Measurements from ENCODE around the gene TJAP1. TPM values are rescaled to one million over a fixed set of nuclear protein-coding genes. Genes with fewer than 3 reads are reported as not detected.
A peak's percentile ranks its signal among the peaks of the same experiment; 100 is the strongest.
"Not testable (repeated sequence)": the region's sequence is repeated elsewhere in the genome, so short reads cannot be mapped to it uniquely, and the experiment has no call there.

The TJAP1 gene
- total and polyA plus RNA-seq, 8 donors, result 12.9 to 44.5 (median 17.3) TPM

DNA sequence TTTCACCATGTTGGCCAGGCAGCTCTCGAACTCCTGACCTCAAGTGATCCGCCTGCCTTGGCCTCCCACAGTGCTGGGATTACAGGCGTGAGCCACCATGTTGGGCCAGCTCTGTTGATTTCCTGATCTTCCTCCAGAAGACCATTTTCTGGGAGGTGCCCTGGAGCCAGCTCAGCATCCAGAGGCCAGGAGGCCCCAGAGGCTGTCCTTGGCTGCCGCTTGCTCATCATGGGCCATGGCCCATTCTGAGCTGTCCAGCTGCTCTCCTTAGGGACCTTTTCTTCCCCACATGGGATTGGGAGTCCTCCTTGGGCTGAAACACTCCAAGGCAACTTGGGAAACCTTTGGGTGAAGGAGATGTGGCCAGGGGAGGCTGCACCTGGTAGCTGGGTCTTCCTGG lies 17.4 kb downstream of the TJAP1 start:
- DNase-seq (no peak), ATAC-seq (no peak), FAIRE-seq (no peak)
- no peak overlapping the region for H3K27ac ChIP-seq
- H3K4me1 ChIP-seq, result no peaks in the 10 kb centered on the region
- intact Hi-C loops (cut with DNase I), result no loop called here
- no peaks in the 10 kb centered on the region for H3K27me3 ChIP-seq
- WGBS, 2 donors, result 97 to 99% methylated on average over 4 of the region's 4 CpGs
- no peaks in the 10 kb centered on the region for H3K9me3 ChIP-seq
- H3K4me3 ChIP-seq, result no peak overlapping the region
- H3K36me3 ChIP-seq, result peaks cover 0 to 23% (median 8%) of the 10 kb centered on the region in 3 donors
- TF ChIP-seq, protein P1, sequence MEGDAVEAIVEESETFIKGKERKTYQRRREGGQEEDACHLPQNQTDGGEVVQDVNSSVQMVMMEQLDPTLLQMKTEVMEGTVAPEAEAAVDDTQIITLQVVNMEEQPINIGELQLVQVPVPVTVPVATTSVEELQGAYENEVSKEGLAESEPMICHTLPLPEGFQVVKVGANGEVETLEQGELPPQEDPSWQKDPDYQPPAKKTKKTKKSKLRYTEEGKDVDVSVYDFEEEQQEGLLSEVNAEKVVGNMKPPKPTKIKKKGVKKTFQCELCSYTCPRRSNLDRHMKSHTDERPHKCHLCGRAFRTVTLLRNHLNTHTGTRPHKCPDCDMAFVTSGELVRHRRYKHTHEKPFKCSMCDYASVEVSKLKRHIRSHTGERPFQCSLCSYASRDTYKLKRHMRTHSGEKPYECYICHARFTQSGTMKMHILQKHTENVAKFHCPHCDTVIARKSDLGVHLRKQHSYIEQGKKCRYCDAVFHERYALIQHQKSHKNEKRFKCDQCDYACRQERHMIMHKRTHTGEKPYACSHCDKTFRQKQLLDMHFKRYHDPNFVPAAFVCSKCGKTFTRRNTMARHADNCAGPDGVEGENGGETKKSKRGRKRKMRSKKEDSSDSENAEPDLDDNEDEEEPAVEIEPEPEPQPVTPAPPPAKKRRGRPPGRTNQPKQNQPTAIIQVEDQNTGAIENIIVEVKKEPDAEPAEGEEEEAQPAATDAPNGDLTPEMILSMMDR (IDR thresholded peaks at IDR 0.05), result no peak

- ATAC-seq (no peak), FAIRE-seq (no peak), DNase-seq (no peak)
- TF ChIP-seq, protein P1 (IDR thresholded peaks at IDR 0.05), result no peak
- H3K4me1 ChIP-seq, result no peaks in the 10 kb centered on the region
- no peak overlapping the region for H3K4me3 ChIP-seq
- H3K36me3 ChIP-seq, result peaks cover 0 to 30% (median 13%) of the 10 kb centered on the region in 3 donors
- H3K9me3 ChIP-seq, result no peaks in the 10 kb centered on the region
- H3K27ac ChIP-seq, result no peak overlapping the region
- H3K27me3 ChIP-seq, result no peaks in the 10 kb centered on the region
- intact Hi-C loops (cut with DNase I), result no loop called here
- 83 to 84% methylated on average over 4 of the region's 4 CpGs for WGBS, 2 donors
Measured at GRCh38 chr6:43495409-43495941, 18.1 kb downstream of the TJAP1 start.

DNA sequence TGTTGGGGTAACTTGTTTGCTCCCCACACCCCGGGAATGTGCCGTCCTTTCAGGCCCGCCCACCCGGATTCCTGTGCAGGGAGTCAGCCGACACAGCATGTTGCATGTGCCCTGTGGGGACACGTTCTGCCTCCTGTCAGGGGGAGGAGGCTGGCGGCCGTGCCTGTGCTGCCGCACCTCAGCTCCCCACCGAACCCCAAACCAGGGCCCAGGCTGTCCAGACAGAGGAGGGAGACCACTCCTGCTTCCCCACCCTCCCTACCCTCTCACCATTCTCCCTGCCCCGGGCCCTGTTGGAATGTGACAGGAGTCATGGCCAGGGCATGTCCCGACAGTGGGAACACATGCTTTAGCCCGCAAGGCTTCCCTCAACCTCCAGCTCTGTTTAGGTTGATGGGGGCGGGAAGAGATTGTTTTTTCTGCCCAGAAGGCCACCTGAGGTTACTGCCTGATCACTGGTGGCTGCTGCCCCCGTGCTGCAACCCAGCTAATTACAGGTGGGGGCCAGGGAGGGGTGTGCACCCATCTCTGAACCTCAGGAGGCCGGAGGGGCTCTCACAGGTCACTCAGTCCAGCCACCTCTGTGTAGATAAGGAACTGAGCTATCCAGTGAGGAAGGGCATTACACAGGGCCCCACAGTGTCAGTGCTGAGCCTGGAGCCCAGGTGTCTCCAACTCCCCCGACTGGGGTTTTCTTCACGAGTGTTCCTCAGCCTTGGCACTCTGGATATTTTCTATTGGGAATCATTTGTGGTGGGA lies 19.2 kb downstream of the TJAP1 start:
- peaks cover 0 to 34% (median 13%) of the 10 kb centered on the region in 3 donors for H3K36me3 ChIP-seq
- DNase-seq (no peak), FAIRE-seq (no peak), ATAC-seq (peak in 3 of 4 donors; percentile 28 to 64 (median 42))
- H3K27me3 ChIP-seq, result no peaks in the 10 kb centered on the region
- H3K4me3 ChIP-seq, result no peak overlapping the region
- no peak overlapping the region for H3K27ac ChIP-seq
- TF ChIP-seq, protein P1 (IDR thresholded peaks at IDR 0.05), result peak in 1 of 4 donors; percentile 10
- 66 to 69% methylated on average over 18 of the region's 18 CpGs for WGBS, 2 donors
- H3K9me3 ChIP-seq, result no peaks in the 10 kb centered on the region
- intact Hi-C loops (cut with DNase I), result no loop called here
- no peaks in the 10 kb centered on the region for H3K4me1 ChIP-seq

GRCh38 chr6:43497129-43497396 lies 19.7 kb downstream of the TJAP1 start:
- Histone ChIP-seq H3K4me3 (no peak overlapping the region), H3K36me3 (peaks cover 0 to 34% (median 13%) of the 10 kb centered on the region in 3 donors), H3K27me3 (no peaks in the 10 kb centered on the region), H3K27ac (no peak overlapping the region), H3K4me1 (no peaks in the 10 kb centered on the region), H3K9me3 (no peaks in the 10 kb centered on the region)
- TF ChIP-seq, protein P1 (IDR thresholded peaks at IDR 0.05), result no peak
- FAIRE-seq (no peak), ATAC-seq (no peak), DNase-seq (no peak)
- intact Hi-C loops (cut with DNase I), result no loop called here
- WGBS, 2 donors, result 93 to 94% methylated on average over 6 of the region's 6 CpGs

GRCh38 chr6:43497689-43498088 lies 20.3 kb downstream of the TJAP1 start:
- WGBS, 2 donors, result 92 to 94% methylated on average over 12 of the region's 12 CpGs
- no peaks in the 10 kb centered on the region for H3K27me3 ChIP-seq
- H3K36me3 ChIP-seq, result peaks cover 0 to 35% (median 15%) of the 10 kb centered on the region in 3 donors
- ATAC-seq, result no peak
- no peaks in the 10 kb centered on the region for H3K9me3 ChIP-seq
- no peak for DNase-seq
- H3K27ac ChIP-seq, result no peak overlapping the region
- TF ChIP-seq, protein P1 (IDR thresholded peaks at IDR 0.05), result no peak
- intact Hi-C loops (cut with DNase I), result no loop called here
- no peaks in the 10 kb centered on the region for H3K4me1 ChIP-seq
- FAIRE-seq, result no peak
- H3K4me3 ChIP-seq, result no peak overlapping the region

GRCh38 chr6:43498291-43498690 lies 20.9 kb downstream of the TJAP1 start:
- WGBS, 2 donors, result 92 to 94% methylated on average over 5 of the region's 5 CpGs
- ATAC-seq; H3K4me1 ChIP-seq; H3K27me3 ChIP-seq; H3K4me3 ChIP-seq; H3K9me3 ChIP-seq; DNase-seq; intact Hi-C loops (cut with DNase I); FAIRE-seq; H3K27ac ChIP-seq: not testable (repeated sequence)
- peaks cover 0 to 39% (median 15%) of the 10 kb centered on the region in 3 donors for H3K36me3 ChIP-seq

All from pancreas (tissue), 10 donors.